Right atrium auricular region (tissue), 2 donors: ENCODE measurements around the gene HADHB. TPM values are rescaled to one million over a fixed set of nuclear protein-coding genes. Genes with fewer than 3 reads are reported as not detected.

Experiments
- DNase-seq: peaks from one replicate; pipeline ENCODE4 v3.0.0-alpha.2; 2019; ENCODE audit warnings: low spot score
- H3K27ac ChIP-seq, 2 donors: fragments of 200-600 bp; sonication (generic); 1 replicate in 1 of 2; 2 replicates in 1 of 2; pipeline ENCODE4 v1.5.1; 2016 to 2019
- H3K27me3 ChIP-seq, 2 donors: fragments of 200-600 bp; sonication (generic); one replicate each; pipeline versions ENCODE4 v1.5.1 to v1.6.0; 2017 to 2019
- H3K36me3 ChIP-seq: fragments of 200-600 bp; sonication (generic); one replicate; pipeline ENCODE4 v1.5.1; 2016
- H3K4me1 ChIP-seq, 2 donors: fragments of 200-600 bp; sonication (generic); one replicate each; pipeline versions ENCODE4 v1.5.1 to v1.6.0; 2017 to 2019
- H3K4me3 ChIP-seq, 2 donors: fragments of 200-600 bp; sonication (generic); 1 replicate in 1 of 2; 2 replicates in 1 of 2; pipeline ENCODE4 v1.5.1; 2017 to 2019; ENCODE audit warnings: mild to moderate bottlenecking in 1 of 2, moderate library complexity in 1 of 2
- H3K9me3 ChIP-seq, 2 donors: fragments of 200-600 bp; sonication (generic); one replicate each; pipeline ENCODE4 v1.5.1; 2019
- total RNA-seq, 2 donors: library from RNA; depleted of rRNA; stranded (reverse); fragments of >200 nt; gene quantifications; one replicate each; pipeline ENCODE4 v1.1.0, GENCODE V29; 2016
- TF ChIP-seq, protein P1 (sequence below), 2 donors: fragments of 200-600 bp; sonication (generic); IDR thresholded peaks; one replicate each; pipeline ENCODE4 v1.5.1; 2019; ENCODE audit warnings: antibody characterized with exemption in 2 of 2

Gene HADHB
- total RNA-seq, 2 donors from 2014 or later, result 756 to 770 TPM

DNA sequence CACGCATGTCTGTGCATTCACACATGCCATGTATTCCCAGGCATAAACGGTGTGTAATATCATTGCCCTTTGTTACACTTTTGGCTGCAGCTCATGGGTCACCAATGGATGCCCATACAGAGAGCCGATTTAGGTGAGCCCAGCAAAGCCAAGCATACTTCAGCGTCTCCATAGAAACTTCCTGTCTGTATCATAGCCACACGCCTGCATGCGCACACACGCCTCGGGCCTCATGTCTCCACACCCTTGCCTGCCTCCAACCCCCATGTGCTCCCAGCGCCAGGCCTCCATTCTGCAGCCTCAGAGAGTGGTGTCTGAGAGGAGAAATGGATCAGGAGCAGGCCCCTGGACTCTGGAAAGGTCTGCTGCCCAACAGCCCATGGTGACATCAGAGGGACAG, 67.7 kb downstream of the HADHB start:
- no peak overlapping the region for H3K27ac ChIP-seq
- TF ChIP-seq, protein P1, sequence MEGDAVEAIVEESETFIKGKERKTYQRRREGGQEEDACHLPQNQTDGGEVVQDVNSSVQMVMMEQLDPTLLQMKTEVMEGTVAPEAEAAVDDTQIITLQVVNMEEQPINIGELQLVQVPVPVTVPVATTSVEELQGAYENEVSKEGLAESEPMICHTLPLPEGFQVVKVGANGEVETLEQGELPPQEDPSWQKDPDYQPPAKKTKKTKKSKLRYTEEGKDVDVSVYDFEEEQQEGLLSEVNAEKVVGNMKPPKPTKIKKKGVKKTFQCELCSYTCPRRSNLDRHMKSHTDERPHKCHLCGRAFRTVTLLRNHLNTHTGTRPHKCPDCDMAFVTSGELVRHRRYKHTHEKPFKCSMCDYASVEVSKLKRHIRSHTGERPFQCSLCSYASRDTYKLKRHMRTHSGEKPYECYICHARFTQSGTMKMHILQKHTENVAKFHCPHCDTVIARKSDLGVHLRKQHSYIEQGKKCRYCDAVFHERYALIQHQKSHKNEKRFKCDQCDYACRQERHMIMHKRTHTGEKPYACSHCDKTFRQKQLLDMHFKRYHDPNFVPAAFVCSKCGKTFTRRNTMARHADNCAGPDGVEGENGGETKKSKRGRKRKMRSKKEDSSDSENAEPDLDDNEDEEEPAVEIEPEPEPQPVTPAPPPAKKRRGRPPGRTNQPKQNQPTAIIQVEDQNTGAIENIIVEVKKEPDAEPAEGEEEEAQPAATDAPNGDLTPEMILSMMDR (IDR thresholded peaks at IDR 0.05), result no peak
- no peaks in the 10 kb centered on the region for H3K9me3 ChIP-seq
- H3K4me3 ChIP-seq, result no peak overlapping the region
- no peak for DNase-seq
- H3K27me3 ChIP-seq, result no peaks in the 10 kb centered on the region
- no peaks in the 10 kb centered on the region for H3K36me3 ChIP-seq
- no peaks in the 10 kb centered on the region for H3K4me1 ChIP-seq

- TF ChIP-seq, protein P1 (IDR thresholded peaks at IDR 0.05), result no peak
- no peak for DNase-seq
- Histone ChIP-seq H3K27ac (no peak overlapping the region), H3K4me1 (no peaks in the 10 kb centered on the region), H3K4me3 (no peak overlapping the region), H3K9me3 (no peaks in the 10 kb centered on the region), H3K27me3 (no peaks in the 10 kb centered on the region), H3K36me3 (no peaks in the 10 kb centered on the region)
These were observed 68.7 kb downstream of the HADHB start for GRCh38 chr2:26313446-26313845.

DNA sequence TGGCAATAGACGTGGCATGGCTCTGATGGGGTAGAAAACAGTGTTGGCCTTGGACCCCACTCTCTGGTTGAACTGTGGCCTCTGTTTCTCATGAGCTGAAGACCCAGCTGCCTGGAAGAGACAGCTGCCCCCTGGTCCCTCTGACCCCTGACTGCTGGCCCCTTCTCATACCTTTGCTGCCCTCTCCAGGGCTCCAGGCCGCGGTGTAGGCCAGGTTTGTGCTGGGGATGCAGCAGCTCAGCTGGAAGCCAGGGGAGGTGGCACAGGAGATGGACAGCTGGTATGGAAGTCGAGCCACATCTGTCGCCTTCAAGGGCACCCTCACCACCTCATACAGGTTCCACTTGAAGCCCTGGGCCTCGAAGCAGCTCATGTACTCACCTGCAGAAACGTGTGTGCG, 69.5 kb downstream of the HADHB start:
- Histone ChIP-seq H3K27ac (no peak overlapping the region), H3K4me3 (no peak overlapping the region), H3K9me3 (no peaks in the 10 kb centered on the region), H3K4me1 (no peaks in the 10 kb centered on the region), H3K27me3 (no peaks in the 10 kb centered on the region), H3K36me3 (no peaks in the 10 kb centered on the region)
- TF ChIP-seq, protein P1 (IDR thresholded peaks at IDR 0.05), result no peak
- DNase-seq, result no peak

- Histone ChIP-seq H3K27me3 (no peaks in the 10 kb centered on the region), H3K36me3 (no peaks in the 10 kb centered on the region), H3K27ac (no peak overlapping the region), H3K4me3 (no peak overlapping the region), H3K4me1 (no peaks in the 10 kb centered on the region), H3K9me3 (no peaks in the 10 kb centered on the region)
- no peak for DNase-seq
- TF ChIP-seq, protein P1 (IDR thresholded peaks at IDR 0.05), result no peak
These were observed 71.3 kb downstream of the HADHB start for GRCh38 chr2:26316041-26316440.

- Histone ChIP-seq H3K9me3 (no peaks in the 10 kb centered on the region), H3K27me3 (no peaks in the 10 kb centered on the region), H3K4me3 (no peak overlapping the region), H3K27ac (no peak overlapping the region), H3K4me1 (no peaks in the 10 kb centered on the region), H3K36me3 (no peaks in the 10 kb centered on the region)
- no peak for DNase-seq
- TF ChIP-seq, protein P1 (IDR thresholded peaks at IDR 0.05), result no peak
These were observed 72.1 kb downstream of the HADHB start for GRCh38 chr2:26316845-26317244.

GRCh38 chr2:26317377-26318105, 72.8 kb downstream of the HADHB start:
- Histone ChIP-seq H3K27me3 (no peaks in the 10 kb centered on the region), H3K36me3 (no peaks in the 10 kb centered on the region), H3K4me1 (no peaks in the 10 kb centered on the region), H3K27ac (no peak overlapping the region), H3K4me3 (no peak overlapping the region), H3K9me3 (no peaks in the 10 kb centered on the region)
- DNase-seq, result no peak
- TF ChIP-seq, protein P1 (IDR thresholded peaks at IDR 0.05), result no peak
